GM12875 (cell line): Measurements from ENCODE around the gene GPC4.
"Not testable (repeated sequence)": the region's sequence is repeated elsewhere in the genome, so short reads cannot be mapped to it uniquely, and the experiment has no call there.

ENCODE experiments used
- H3K4me3 ChIP-seq: one replicate; pipeline ENCODE4 v1.5.1; 2011; ENCODE audit warnings: low read depth, low read length, control low read depth
- CTCF ChIP-seq: IDR thresholded peaks from 2 replicates; pipeline ENCODE4 v1.5.1; 2011; ENCODE audit warnings: low read depth, mild to moderate bottlenecking, control low read depth, inconsistent platforms, low read length, moderate library complexity, borderline replicate concordance; ENCODE audit not compliant: insufficient read depth

Gene GPC4

GRCh38 chrX:133325422-133325821 is 89.9 kb downstream of the GPC4 start:
- TF ChIP-seq CTCF, result no peak
- H3K4me3 ChIP-seq, result no peak overlapping the region

- no peak for TF ChIP-seq CTCF
- no peak overlapping the region for H3K4me3 ChIP-seq
These were observed 91.9 kb downstream of the GPC4 start for GRCh38 chrX:133323431-133323830.

GRCh38 chrX:133322269-133322668 is 93.0 kb downstream of the GPC4 start:
- not testable (repeated sequence) for H3K4me3 ChIP-seq

- no peak overlapping the region for H3K4me3 ChIP-seq
- TF ChIP-seq CTCF, result no peak
These were observed 93.8 kb downstream of the GPC4 start for GRCh38 chrX:133321451-133321850.

- no peak for TF ChIP-seq CTCF
- no peak overlapping the region for H3K4me3 ChIP-seq
These were observed 101.0 kb downstream of the GPC4 start for GRCh38 chrX:133314281-133314680.

GRCh38 chrX:133308499-133308897 is 106.8 kb downstream of the GPC4 start:
- TF ChIP-seq CTCF, result no peak
- no peak overlapping the region for H3K4me3 ChIP-seq

- TF ChIP-seq CTCF, result no peak
- no peak overlapping the region for H3K4me3 ChIP-seq
These were observed 107.4 kb downstream of the GPC4 start for GRCh38 chrX:133307637-133308498.

- no peak overlapping the region for H3K4me3 ChIP-seq
These were observed 108.2 kb downstream of the GPC4 start for GRCh38 chrX:133307094-133307493.

More at GRCh38 chrX:133307094-133307493, 108.2 kb downstream of the GPC4 start:
- TF ChIP-seq CTCF, result no peak
